GM12878 (cell line): ENCODE measurements around the gene ZC3H12D. TPM values are rescaled to one million over a fixed set of nuclear protein-coding genes. Genes with fewer than 3 reads are reported as not detected.

Experiments
- BCL11A ChIP-seq: IDR thresholded peaks from 2 replicates; pipeline ENCODE4 v1.6.1; 2011; ENCODE audit warnings: low read depth, low read length
- E4F1 ChIP-seq: fragments of 450-650 bp; IDR thresholded peaks from 2 replicates; pipeline ENCODE4 v1.6.1; 2018; ENCODE audit warnings: borderline replicate concordance, mild to moderate bottlenecking; ENCODE audit not compliant: partially characterized antibody
- ELK1 ChIP-seq: IDR thresholded peaks from 2 replicates; pipeline ENCODE4 v1.6.1; 2012; ENCODE audit warnings: low read depth, low read length, improper control_type of control experiment
- ETV6 ChIP-seq, 2 experiments: fragments of 450-650 bp in 1 of 2; IDR thresholded peaks in 1 of 2; conservative IDR thresholded peaks in 1 of 2; 2 replicates each; pipeline ENCODE4 v1.6.1; 2014; ENCODE audit warnings: antibody characterized with exemption in 1 of 2, borderline replicate concordance in 1 of 2, low read depth in 1 of 2, mild to moderate bottlenecking in 1 of 2, moderate library complexity in 1 of 2
- EZH2 ChIP-seq: IDR thresholded peaks from 2 replicates; pipeline ENCODE4 v1.6.1; 2012; ENCODE audit warnings: low read depth, mild to moderate bottlenecking, control low read depth, inconsistent platforms, low read length, borderline replicate concordance; ENCODE audit not compliant: control insufficient read depth
- MEF2B ChIP-seq: fragments of 450-650 bp; IDR thresholded peaks from 2 replicates; pipeline ENCODE4 v1.6.1; 2018; ENCODE audit warnings: mild to moderate bottlenecking, moderate library complexity; ENCODE audit not compliant: partially characterized antibody, poor library complexity, severe bottlenecking
- MLLT1 ChIP-seq: fragments of 450-650 bp; IDR thresholded peaks from 2 replicates; pipeline ENCODE4 v1.6.1; 2016; ENCODE audit warnings: mild to moderate bottlenecking
- MTA3 ChIP-seq: IDR thresholded peaks from 2 replicates; pipeline ENCODE4 v1.6.1; 2012; ENCODE audit warnings: low read length, inconsistent platforms, borderline replicate concordance
- MXI1 ChIP-seq: fragments of 150-350 bp; IDR thresholded peaks from 2 replicates; pipeline ENCODE4 v1.6.1; 2011; ENCODE audit warnings: low read depth, mild to moderate bottlenecking, inconsistent platforms, low read length, improper control_type of control experiment
- NR2F1 ChIP-seq: fragments of 450-650 bp; conservative IDR thresholded peaks from 2 replicates; pipeline ENCODE4 v1.6.1; 2017; ENCODE audit warnings: mild to moderate bottlenecking
- POLR2AphosphoS2 ChIP-seq: IDR thresholded peaks from 2 replicates; pipeline ENCODE4 v1.6.1; 2011; ENCODE audit warnings: low read depth, mild to moderate bottlenecking, low read length, improper control_type of control experiment, moderate library complexity
- RAD21 ChIP-seq: IDR thresholded peaks from 2 replicates; pipeline ENCODE4 v1.6.1; 2011; ENCODE audit warnings: mild to moderate bottlenecking, low read depth, low read length, moderate library complexity; ENCODE audit not compliant: insufficient read depth
- RELA ChIP-seq: fragments of 450-650 bp; IDR thresholded peaks from 2 replicates; pipeline ENCODE4 v1.8.0; 2014; ENCODE audit warnings: borderline replicate concordance; ENCODE audit not compliant: partially characterized antibody
- SIN3A ChIP-seq: IDR thresholded peaks from 2 replicates; pipeline ENCODE4 v1.6.1; 2012; ENCODE audit warnings: low read depth, low read length, improper control_type of control experiment
- SIX5 ChIP-seq: IDR thresholded peaks from 2 replicates; pipeline ENCODE4 v1.6.1; 2011; ENCODE audit warnings: mild to moderate bottlenecking, low read depth, low read length, moderate library complexity; ENCODE audit not compliant: severe bottlenecking
- SKIL ChIP-seq: fragments of 450-650 bp; IDR thresholded peaks from 2 replicates; pipeline ENCODE4 v1.6.1; 2017; ENCODE audit warnings: mild to moderate bottlenecking, low read depth, inconsistent platforms; ENCODE audit not compliant: poor library complexity, severe bottlenecking
- TAF1 ChIP-seq: IDR thresholded peaks from 2 replicates; pipeline ENCODE4 v1.6.1; 2011; ENCODE audit warnings: mild to moderate bottlenecking, low read depth, low read length, borderline replicate concordance
- TBL1XR1 ChIP-seq: IDR thresholded peaks from 2 replicates; pipeline ENCODE4 v1.6.1; 2012; ENCODE audit warnings: low read depth, low read length, improper control_type of control experiment
- ZNF207 ChIP-seq: fragments of 450-650 bp; IDR thresholded peaks from 2 replicates; pipeline ENCODE4 v1.6.1; 2014; ENCODE audit warnings: antibody characterized with exemption, mild to moderate bottlenecking, borderline replicate concordance
- ZSCAN29 ChIP-seq: fragments of 450-650 bp; IDR thresholded peaks from 2 replicates; pipeline ENCODE4 v1.6.1; 2017; ENCODE audit warnings: mild to moderate bottlenecking, moderate library complexity
- polyA plus RNA-seq, 11 experiments: library from polyadenylated mRNA; depleted of rRNA in 4 of 11; unstranded in 6 of 11; stranded (reverse) in 5 of 11; fragments of >200 nt; fragmentation: Nextera tagmentation in 4 of 11; fragmentation: Illumina TruSeq in 1 of 11; extraction: Ambion mirVana in 4 of 11; extraction: Trizol in 1 of 11; gene quantifications; 1 replicate in 1 of 11; 2 replicates in 10 of 11; pipeline versions ENCODE4 v1.2.1 to v1.2.3, GENCODE V29; 2011 to 2016; ENCODE audit warnings: inconsistent platforms in 2 of 11, missing spikeins in 2 of 11, low read depth in 1 of 11
- total RNA-seq, 4 experiments: library from RNA; depleted of rRNA in 3 of 4; stranded (reverse); fragments of >200 nt in 3 of 4; fragmentation: Illumina TruSeq in 1 of 4; extraction: Trizol in 1 of 4; gene quantifications; 2 replicates each; pipeline versions ENCODE4 v1.2.1 to v1.2.3, GENCODE V29; 2013 to 2021

The ZC3H12D gene
- total and polyA plus RNA-seq, 10 of the 15 experiments (the other 5 are each of a cell fraction or from before 2014, with no cell fraction given) = 1.4 to 29.7 (median 8.8) TPM

- no peak for TF ChIP-seq EZH2
- TF ChIP-seq ETV6 (conservative IDR thresholded peaks at IDR 0.05 in 1 of 2, IDR thresholded peaks at IDR 0.05 in 1 of 2; ENCODE audit: borderline replicate concordance in 1 of 2, low read depth in 1 of 2) = no peak
- TF ChIP-seq POLR2AphosphoS2 = no peak
- peak; percentile 96 for TF ChIP-seq NR2F1
- peak; percentile 62 for TF ChIP-seq MEF2B
- no peak for TF ChIP-seq MTA3
- peak; percentile 73; the same call in 1 of the 2 replicates for TF ChIP-seq TBL1XR1
- peak; percentile 66 for TF ChIP-seq BCL11A
- no peak for TF ChIP-seq TAF1
- TF ChIP-seq ELK1 = no peak
- TF ChIP-seq E4F1 = no peak
- TF ChIP-seq RELA = no peak
- TF ChIP-seq SKIL = peak; percentile 91
- peak; percentile 81 for TF ChIP-seq MLLT1
- TF ChIP-seq ZSCAN29 = no peak
- TF ChIP-seq MXI1 = no peak
- TF ChIP-seq ZNF207 = no peak
- no peak for TF ChIP-seq SIN3A
- no peak for TF ChIP-seq RAD21
- no peak for TF ChIP-seq SIX5
Observed at GRCh38 chr6:149471801-149472200, 13.0 kb downstream of the ZC3H12D start (continued).
